Coronary artery (tissue), 2 donors: ENCODE measurements around the gene KCNJ8.
"Not testable (repeated sequence)": the region's sequence is repeated elsewhere in the genome, so short reads cannot be mapped to it uniquely, and the experiment has no call there.

ENCODE experiments used
- DNase-seq: peaks from one replicate; pipeline ENCODE4 v3.0.0-alpha.2; 2017; ENCODE audit warnings: low spot score
- H3K27ac ChIP-seq, 2 donors: fragments of 200-600 bp; sonication (generic); one replicate each; pipeline ENCODE4 v1.5.1; 2016 to 2019
- H3K4me3 ChIP-seq: fragments of 200-600 bp; sonication (generic); 2 replicates; pipeline ENCODE4 v1.5.1; 2016; ENCODE audit warnings: mild to moderate bottlenecking, moderate library complexity
- CTCF ChIP-seq: fragments of 200-600 bp; sonication (generic); IDR thresholded peaks from one replicate; pipeline ENCODE4 v1.5.1; 2019; ENCODE audit warnings: antibody characterized with exemption

Gene KCNJ8

GRCh38 chr12:21786041-21786531, 11.6 kb upstream of the KCNJ8 start:
- H3K27ac ChIP-seq, result peak overlapping the region in 1 of 2 donors; percentile 49
- DNase-seq, result no peak
- H3K4me3 ChIP-seq, result no peak overlapping the region

GRCh38 chr12:21782723-21783122, 8.2 kb upstream of the KCNJ8 start:
- not testable (repeated sequence) for DNase-seq, H3K4me3 ChIP-seq

More at GRCh38 chr12:21786041-21786531, 11.6 kb upstream of the KCNJ8 start:
- no peak for TF ChIP-seq CTCF

GRCh38 chr12:21780786-21781185, 6.3 kb upstream of the KCNJ8 start:
- DNase-seq, result no peak
- TF ChIP-seq CTCF, result no peak
- Histone ChIP-seq H3K27ac (no peak overlapping the region), H3K4me3 (no peak overlapping the region)

More at GRCh38 chr12:21782723-21783122, 8.2 kb upstream of the KCNJ8 start:
- H3K27ac ChIP-seq, result not testable (repeated sequence)

- no peak for DNase-seq
- TF ChIP-seq CTCF, result no peak
- H3K4me3 ChIP-seq, result no peak overlapping the region
- peak overlapping the region; percentile 52 to 53 for H3K27ac ChIP-seq
Observed at GRCh38 chr12:21776175-21776574, 1.7 kb upstream of the KCNJ8 start.

GRCh38 chr12:21775133-21775820, 771 bp upstream of the KCNJ8 start:
- peak overlapping the region; percentile 83 for H3K4me3 ChIP-seq
- TF ChIP-seq CTCF, result no peak
- no peak for DNase-seq
- H3K27ac ChIP-seq, result peak overlapping the region; percentile 84 to 90

GRCh38 chr12:21773806-21774205, 700 bp downstream of the KCNJ8 start:
- no peak for DNase-seq
- Histone ChIP-seq H3K4me3 (peak overlapping the region; percentile 83), H3K27ac (peak overlapping the region; percentile 74 to 84)
- no peak for TF ChIP-seq CTCF

GRCh38 chr12:21773263-21773741, 1.2 kb downstream of the KCNJ8 start:
- TF ChIP-seq CTCF, result no peak
- Histone ChIP-seq H3K27ac (peak overlapping the region; percentile 74 to 84), H3K4me3 (peak overlapping the region; percentile 83)
- peak; percentile 78 for DNase-seq
